WI38 (cell line): Measurements from ENCODE around the gene C12orf56.

Experiments used
- H3K4me3 ChIP-seq: 2 replicates; pipeline ENCODE4 v1.5.1; 2011; ENCODE audit warnings: low read depth, mild to moderate bottlenecking, control low read depth, low read length
- CTCF ChIP-seq: IDR thresholded peaks from 2 replicates; pipeline ENCODE4 v1.5.1; 2012; ENCODE audit warnings: low read depth, mild to moderate bottlenecking, control low read depth, low read length

Gene C12orf56

DNA sequence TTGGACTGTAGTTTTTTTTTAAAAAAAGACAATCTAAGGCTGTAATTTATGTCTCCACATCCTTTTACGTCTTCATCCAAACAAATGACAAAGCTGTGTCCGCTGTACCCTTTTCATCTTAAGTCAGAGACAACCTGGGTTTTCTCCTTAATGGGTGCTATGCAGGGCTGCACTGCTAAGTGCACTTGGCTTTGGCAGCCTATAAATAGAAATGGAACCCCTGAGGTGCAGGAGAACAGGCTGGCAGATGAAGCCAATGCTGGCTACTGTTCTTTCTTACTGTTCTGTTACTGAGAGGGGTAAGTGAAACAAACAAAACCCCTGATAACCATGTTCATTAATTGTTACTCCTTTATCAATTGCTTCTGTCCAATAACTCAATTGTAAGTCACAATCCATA is 121.4 kb downstream of the C12orf56 start:
- TF ChIP-seq CTCF, result no peak
- no peak overlapping the region for H3K4me3 ChIP-seq

GRCh38 chr12:64268409-64268808 is 122.1 kb downstream of the C12orf56 start:
- no peak for TF ChIP-seq CTCF
- H3K4me3 ChIP-seq, result no peak overlapping the region

- no peak overlapping the region for H3K4me3 ChIP-seq
- no peak for TF ChIP-seq CTCF
Observed at GRCh38 chr12:64265839-64266238, 124.7 kb downstream of the C12orf56 start.

GRCh38 chr12:64261813-64262212 is 128.7 kb downstream of the C12orf56 start:
- H3K4me3 ChIP-seq, result no peak overlapping the region
- TF ChIP-seq CTCF, result no peak

GRCh38 chr12:64258576-64258975 is 132.0 kb downstream of the C12orf56 start:
- no peak for TF ChIP-seq CTCF
- H3K4me3 ChIP-seq, result no peak overlapping the region

- no peak for TF ChIP-seq CTCF
- no peak overlapping the region for H3K4me3 ChIP-seq
Observed at GRCh38 chr12:64256166-64256800, 134.3 kb downstream of the C12orf56 start.

DNA sequence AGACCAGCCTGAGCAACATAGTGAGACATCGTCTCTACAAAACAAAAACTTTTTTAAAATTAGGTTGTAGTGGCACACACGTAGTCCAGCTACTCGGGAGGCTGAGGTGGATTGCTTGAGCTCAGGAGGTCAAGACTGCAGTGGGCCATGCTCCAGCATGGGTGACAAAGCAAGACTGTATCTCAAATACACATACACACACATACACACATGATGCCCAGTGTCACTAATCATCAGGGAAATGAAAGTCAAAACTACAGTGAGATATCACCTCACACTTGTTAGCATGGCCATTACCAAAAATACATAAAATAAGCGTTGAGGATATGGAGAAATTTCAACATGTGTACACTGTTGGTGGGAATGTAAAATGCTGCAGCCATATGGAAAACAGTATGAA is 135.3 kb downstream of the C12orf56 start:
- no peak overlapping the region for H3K4me3 ChIP-seq
- no peak for TF ChIP-seq CTCF
